Measurements from ENCODE around the gene BANK1. TPM values are rescaled to one million over a fixed set of nuclear protein-coding genes. Genes with fewer than 3 reads are reported as not detected.
"Not testable (repeated sequence)": the region's sequence is repeated elsewhere in the genome, so short reads cannot be mapped to it uniquely, and the experiment has no call there.

The BANK1 gene
- total RNA-seq, 1 donor from 2014 or later = 1.4 TPM

DNA sequence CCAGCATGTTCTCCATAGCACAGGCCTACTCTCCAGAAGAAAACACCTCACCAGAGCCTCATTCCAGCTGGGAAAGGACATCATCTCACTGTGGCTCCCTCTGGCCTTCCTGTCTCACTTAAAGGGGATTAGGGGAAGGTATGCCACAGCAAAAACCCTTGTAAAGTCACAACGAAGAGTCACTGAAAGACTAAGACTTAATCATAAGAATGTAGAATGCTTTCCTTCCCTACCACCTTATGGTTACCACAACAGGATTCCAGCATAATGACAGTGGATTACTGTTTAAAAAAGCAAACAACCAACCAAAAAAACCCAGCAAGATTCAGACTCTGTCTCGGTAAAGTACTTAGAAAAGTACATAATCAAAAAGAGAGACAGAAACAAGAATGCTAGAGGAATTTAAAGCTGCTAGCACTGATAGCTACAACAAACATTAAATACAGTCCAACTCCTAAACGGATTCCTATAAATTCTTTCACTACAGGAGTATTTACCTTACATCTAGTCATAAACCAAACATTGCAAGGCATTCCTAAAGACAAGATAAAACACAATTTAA, 75.1 kb downstream of the BANK1 start:
- DNase-seq (ENCODE audit: low read depth) = no peak
- no peak for TF ChIP-seq CTCF (conservative IDR thresholded peaks at IDR 0.05; ENCODE audit: low read depth, low read length)
- no peak overlapping the region for H3K4me3 ChIP-seq (ENCODE audit: low read depth, low read length)

- DNase-seq (ENCODE audit: low read depth) = no peak
- no peak for TF ChIP-seq CTCF (conservative IDR thresholded peaks at IDR 0.05; ENCODE audit: low read depth, low read length)
- no peak overlapping the region for H3K4me3 ChIP-seq (ENCODE audit: low read depth, low read length)
These were observed 80.3 kb downstream of the BANK1 start for GRCh38 chr4:101870874-101871273.

DNA sequence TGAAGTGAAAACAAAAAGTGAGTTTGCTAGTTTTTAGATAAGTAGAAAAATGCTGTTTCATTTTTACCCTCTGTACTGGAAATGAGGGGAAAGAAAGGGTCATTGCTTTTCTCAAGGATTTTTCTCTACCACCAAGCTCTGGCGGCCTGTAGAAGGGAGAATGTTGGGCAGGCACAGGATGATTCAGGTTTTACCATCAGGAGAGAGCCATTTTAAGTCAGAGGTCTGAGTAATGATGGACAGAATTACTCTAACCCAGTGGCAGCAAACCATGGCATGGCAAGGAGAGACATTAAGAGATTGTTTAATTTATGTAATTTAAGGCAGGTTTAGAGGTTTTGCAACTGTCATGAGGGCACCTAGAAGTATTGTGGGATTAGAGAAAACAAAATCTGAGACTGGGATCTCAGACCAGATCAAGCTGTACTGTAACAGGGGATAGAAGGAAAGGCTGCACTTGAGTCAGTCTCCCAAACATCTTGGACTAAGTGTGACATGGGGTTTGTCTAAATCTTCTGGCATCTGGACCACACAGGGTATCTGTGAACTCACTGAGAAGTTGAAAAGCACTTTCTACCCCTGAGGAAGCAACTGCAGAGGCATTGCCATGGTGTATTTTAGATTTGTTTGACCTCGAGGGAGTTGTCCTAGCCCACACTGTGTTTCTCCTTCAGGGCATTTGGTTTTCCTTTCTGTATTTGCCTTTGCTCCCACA, 81.6 kb downstream of the BANK1 start:
- no peak for TF ChIP-seq CTCF (conservative IDR thresholded peaks at IDR 0.05; ENCODE audit: low read depth, low read length)
- no peak for DNase-seq (ENCODE audit: low read depth)
- no peak overlapping the region for H3K4me3 ChIP-seq (ENCODE audit: low read depth, low read length)

- no peak overlapping the region for H3K4me3 ChIP-seq (ENCODE audit: low read depth, low read length)
- TF ChIP-seq CTCF (conservative IDR thresholded peaks at IDR 0.05; ENCODE audit: low read depth, low read length) = no peak
- DNase-seq (ENCODE audit: low read depth) = no peak
These were observed 95.0 kb downstream of the BANK1 start for GRCh38 chr4:101885574-101885973.

GRCh38 chr4:101886826-101887225, 96.3 kb downstream of the BANK1 start:
- no peak for DNase-seq (ENCODE audit: low read depth)
- no peak overlapping the region for H3K4me3 ChIP-seq (ENCODE audit: low read depth, low read length)

GRCh38 chr4:101888472-101888871, 97.9 kb downstream of the BANK1 start:
- no peak for TF ChIP-seq CTCF (conservative IDR thresholded peaks at IDR 0.05; ENCODE audit: low read depth, low read length)
- no peak for DNase-seq (ENCODE audit: low read depth)
- H3K4me3 ChIP-seq (ENCODE audit: low read depth, low read length) = no peak overlapping the region

More at GRCh38 chr4:101886826-101887225, 96.3 kb downstream of the BANK1 start:
- TF ChIP-seq CTCF (conservative IDR thresholded peaks at IDR 0.05; ENCODE audit: low read depth, low read length) = no peak

DNA sequence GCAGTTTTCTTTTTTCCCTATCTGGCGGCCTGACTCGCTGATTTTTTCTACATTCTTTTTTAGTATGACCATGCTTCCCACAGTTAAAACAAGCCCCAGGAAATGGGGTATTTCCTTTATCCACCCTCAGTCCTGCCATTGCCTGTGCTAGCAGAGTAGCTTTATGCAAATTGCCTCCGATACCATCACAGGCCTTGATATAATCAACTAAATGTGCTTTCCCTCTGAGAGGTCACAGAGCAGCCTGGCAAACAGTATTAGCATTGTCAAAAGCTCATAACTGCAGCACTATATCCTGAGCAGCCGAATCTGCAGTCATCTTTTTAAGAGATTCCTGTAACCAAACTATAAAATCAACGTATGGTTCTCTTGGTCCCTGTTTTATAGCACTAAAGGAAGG, 115.0 kb downstream of the BANK1 start:
- DNase-seq (ENCODE audit: low read depth); H3K4me3 ChIP-seq (ENCODE audit: low read depth, low read length): not testable (repeated sequence)

Measured in epithelial cell of proximal tubule (primary cell).